Stimulated activated CD8-positive, alpha-beta memory T cell treated with anti-CD3 and anti-CD28 coated beads, Interleukin-15, amount 100 ng/mL, for 1 hour (primary cell): ENCODE data around the gene NACAD.
"Not testable (repeated sequence)": the region's sequence is repeated elsewhere in the genome, so short reads cannot be mapped to it uniquely, and the experiment has no call there.

ENCODE experiments used
- DNase-seq: peaks from one replicate; pipeline ENCODE4 v3.0.0-alpha.2; 2020; ENCODE audit warnings: low read depth

Gene NACAD

DNA sequence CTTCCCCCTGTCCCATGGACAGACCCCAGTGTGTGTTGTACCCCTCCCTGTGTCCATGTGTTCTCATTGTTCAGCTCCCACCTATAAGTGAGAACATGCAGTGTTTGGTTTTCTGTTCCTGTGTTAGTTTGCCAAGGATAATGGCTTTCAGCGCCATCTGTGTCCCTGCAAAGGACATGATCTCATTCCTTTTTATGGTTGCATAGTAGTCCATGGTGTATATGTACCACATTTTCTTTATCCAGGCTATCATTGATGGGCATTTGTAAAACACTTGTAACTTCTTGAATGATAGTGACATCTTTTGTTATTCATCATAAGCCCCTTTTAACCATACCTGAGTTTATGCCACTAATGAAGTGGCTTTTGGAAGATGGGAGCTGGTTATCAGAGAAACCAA is 25.5 kb upstream of the NACAD start:
- not testable (repeated sequence) for DNase-seq

DNA sequence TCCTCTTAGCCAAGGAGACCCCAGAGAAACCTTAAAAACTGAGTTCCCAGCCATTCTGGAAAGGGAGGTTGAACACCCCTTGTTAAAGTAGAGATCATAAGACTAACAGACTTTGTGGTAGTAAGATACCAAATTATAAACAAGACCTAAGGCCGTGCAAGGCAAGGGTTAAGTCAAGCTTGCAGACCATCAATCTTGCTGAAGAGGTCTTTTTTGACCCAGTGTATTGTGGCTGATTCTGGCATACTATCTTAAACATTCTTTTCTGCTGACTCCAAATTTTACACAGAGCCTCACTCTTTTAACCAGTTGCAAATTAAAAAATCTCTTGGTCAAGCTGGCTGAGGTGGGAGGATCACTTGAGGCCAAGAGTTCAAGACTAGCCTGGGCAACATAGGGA is 23.9 kb upstream of the NACAD start:
- no peak for DNase-seq

DNA sequence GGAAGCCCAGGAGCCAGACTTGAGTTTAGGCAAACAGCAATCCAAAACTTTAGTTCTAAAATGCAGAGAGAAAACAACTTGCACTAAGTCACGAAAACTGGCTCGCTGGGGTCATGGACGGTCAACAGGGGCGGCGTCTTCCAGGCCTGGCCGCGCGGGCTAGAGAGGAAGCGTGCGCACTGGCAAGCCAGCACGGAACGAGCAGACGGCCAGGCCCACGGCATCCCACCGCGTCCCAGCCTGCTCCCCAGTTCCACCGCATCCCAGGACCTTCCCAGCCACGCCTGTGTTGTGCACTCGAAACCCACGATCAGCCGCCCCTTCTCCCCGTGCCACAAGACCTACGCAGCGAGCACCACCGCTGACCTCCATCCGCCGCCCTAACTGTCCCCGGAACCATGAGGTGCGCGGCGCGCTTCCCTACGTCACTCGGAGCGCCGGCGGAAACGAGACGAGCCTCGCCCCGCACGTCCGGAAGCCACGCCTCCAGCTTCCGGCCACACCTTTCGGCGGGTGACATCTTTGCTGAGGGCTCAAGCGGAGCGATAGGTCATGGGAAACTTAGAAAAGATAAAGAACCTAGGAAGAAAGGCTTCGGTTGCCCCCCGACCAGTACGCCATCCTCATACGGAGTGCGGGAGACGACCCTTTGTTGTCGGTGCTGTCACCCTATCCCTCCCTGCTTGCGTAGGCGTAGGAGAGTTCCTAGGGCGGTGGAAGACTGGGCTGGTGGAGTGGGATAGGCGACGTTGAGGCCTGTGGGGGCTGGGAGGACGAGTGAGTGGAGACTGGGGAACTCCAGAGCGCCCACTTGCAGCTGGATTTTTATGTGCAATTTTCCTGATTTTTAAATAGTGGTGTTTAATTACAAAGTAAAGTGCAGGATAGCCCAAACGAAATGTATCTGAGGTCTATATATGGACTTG is 22.8 kb upstream of the NACAD start, which contains the start of gene TBRG4:
Gene TBRG4, minus strand, starts transcription at position 400 of the 926 bp plus-strand sequence. CDS start 2,460 bp downstream, outside the sequence.
- DNase-seq, result peak; percentile 87

DNA sequence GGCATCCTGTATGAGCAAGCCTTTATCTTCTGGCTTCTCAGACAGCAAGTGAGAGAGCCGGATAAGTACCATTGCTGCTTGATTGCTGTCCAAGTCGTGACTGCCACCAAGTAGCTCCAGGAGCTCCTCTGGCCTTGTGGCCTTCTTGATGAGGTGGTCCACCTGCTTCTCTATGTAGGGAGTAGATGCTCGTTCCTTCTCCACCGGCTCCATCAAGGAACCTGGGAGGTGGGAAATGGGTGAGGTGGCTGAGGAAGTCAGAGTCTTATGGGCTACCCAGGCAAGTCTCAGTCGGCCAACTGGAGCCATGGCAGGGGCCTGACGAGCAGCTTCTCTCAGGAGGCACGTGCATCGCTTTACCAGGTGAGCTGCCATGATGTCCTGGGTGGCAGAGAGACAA is 20.1 kb upstream of the NACAD start:
- DNase-seq, result no peak

DNA sequence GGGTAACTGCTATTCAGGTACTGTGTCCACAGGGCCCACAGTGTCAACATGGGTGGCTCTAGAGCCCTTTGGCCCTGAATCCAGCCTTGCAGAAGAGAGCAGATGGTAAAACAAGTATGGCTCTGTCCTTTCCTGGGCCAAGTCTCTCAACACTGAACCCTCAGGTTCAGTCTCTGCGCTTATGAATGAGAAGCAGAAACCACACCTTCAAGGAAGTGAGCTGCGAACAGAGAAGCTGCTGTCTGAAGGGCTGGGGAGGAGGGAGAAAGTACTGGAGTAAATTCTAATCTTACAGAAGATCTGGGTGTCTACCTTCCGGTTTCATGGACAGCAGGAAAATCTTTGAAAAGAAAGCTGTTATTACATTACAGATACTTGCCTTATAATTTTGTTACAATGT is 18.6 kb upstream of the NACAD start:
- DNase-seq, result no peak

DNA sequence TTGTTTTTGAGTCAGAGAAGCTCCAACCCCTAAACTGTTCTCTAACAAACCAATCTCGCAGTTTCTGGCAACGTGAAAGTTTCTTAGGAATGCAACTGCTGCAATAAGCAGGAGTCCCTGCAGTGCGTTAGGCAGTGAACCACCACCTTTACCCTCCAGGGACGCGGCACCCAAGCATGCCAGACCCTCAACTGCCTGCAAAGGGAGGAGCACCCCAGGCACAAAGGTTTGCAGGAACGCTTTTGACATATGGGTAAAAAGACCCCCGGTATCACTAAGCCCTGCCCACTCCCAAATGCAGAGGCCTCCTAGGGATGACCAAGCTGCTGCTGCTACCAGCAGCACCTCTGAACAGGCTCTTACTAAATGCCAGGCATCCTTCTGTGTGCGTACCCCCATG is 18.1 kb upstream of the NACAD start:
- DNase-seq, result no peak

DNA sequence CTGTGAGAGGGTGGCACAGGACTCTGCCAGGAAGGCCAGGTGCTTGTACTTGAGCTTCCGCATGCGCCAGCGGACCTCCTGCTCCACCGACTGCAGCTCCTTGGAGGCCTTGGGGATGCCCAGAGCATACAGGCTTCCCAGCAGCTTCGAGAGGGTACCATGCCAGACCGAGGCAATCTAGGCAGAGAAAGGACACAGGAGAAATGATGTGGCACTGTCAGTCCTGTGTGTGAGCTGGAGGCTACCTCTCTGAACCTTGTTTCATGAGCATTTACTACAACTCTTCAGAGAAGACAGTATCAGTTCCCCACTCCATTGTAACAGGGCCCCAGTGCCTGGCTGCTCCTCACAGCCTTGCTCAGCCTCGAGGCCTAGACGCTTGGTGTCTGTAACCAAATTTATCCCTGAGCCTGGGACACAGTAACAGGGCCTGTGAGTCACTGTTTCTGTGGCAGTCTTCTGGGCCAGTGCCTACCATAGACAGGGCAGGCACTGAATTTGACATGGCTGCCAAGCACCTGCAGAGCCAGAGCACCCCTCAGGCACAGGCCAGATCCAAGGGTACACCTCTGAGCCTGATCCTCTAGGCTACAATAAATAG is 16.9 kb upstream of the NACAD start:
- no peak for DNase-seq

DNA sequence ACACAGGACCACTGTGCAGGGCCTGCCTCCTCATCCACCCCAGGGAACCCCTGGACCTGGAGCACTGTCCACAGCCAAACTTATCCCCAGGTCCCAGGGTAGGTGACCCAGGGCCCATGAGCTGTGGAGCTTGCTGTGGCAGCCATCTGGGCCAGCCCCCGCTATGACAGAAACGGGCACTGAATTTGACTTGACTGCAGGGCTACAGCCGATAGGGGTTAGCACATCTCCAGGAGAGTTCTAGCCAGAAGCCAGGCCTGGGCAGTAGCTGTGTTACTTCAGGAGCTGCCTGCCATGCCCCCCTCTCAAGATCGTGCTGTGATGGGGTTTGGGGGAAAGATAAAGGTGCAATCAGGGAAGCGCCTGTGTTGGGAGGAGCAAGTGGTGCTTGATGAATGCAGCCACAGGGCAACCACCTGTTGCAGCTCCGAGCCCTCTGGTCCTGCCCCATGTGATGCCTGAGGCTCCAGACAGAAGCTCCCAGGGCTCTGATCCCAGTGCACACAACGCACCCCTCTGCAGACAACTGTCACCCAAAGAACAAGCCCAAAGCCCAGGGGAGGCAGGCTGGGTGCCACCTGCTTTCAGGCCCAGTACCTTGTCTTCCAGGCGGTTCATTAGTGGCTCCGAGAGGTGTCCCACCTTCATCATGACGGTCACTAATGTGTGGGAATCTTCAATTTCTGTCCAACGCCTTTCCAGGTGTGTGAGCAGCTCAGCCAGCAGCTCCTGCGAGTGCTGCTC is 16.2 kb upstream of the NACAD start:
- DNase-seq, result no peak

DNA sequence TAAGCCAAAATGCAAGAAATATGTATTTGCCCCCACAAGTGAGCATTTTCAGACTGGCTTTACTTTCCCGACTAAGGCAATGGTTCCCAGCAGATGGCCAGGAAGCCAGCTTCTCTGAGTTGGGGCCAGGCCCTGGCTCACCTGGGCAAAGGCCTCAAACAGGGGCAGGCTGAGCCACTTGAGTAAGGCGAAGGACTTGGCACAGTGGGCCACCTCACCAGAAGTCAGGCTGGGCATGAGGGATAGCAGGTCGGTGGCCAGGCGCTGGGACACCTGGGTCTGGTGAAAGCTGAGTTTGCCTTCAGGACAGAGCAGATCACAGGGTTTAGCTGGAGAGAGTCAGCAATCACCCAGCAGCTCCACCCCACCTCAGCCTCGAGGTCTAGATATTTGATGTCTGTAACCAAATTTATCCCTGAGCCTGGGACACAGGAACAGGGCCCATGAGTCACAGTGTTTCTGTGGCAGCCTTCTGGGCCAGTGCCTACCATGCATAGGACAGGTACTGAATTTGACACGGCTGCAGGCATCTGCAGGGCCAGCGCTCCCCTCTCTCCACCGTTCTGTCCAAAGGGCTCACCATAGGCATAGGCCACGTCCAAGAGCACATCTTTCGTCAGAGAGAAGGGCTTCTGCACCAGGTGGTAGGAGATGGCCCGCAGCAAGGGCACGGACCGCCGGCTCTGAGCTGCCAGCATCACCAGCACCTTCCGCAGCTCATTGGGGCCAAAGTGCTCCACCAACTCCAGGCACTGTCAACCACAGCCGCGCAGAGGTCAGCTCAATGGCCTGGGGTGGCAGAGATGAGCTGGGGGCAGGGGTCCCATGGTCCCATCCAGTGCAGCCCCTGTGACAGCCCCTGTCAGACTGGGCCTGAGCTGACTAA is 15.4 kb upstream of the NACAD start:
- DNase-seq, result no peak

DNA sequence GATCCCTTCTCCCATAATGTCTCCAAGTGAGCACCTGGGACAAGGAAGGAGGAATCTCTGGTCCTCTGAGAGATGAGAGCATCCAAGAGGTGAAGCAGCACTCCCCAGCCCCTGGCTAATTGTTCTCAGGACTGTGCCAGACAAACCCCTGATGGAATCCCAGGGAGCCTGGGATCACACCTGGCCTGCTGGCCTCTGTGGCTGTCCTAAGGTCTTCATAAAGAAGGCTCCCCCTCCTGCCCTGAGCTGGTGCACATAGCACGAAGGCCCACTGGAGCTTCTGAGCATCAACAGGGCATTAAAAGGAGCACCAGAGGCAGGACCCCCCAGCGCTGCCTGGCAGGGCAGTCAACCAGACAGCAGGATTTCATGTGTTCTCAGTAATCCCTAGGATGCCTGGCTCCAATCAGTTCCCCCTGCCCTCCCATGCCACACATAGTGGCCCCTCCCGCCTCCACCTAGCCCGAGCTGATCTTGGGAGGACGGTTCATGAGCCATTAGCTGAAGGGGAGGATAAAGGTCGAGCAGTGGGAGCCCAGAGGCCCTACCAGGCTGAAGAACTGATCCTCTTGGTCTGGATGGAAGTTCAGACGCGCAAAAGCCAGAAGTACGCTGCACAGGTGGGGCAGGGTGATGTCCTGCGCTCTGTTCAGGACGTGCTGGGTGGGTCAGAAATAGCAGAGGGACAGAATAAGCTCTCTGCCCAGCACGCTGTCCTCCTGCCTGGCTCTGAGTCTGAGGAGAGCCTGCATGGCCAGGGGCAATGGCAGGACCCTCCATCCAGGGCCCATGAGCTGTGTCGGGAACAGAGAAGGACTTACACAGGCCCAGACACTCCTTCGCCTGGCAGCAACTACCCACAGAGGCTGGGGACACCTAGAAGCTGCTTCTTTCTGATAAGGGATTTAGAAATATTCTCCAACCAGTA is 14.3 kb upstream of the NACAD start:
- DNase-seq, result no peak

DNA sequence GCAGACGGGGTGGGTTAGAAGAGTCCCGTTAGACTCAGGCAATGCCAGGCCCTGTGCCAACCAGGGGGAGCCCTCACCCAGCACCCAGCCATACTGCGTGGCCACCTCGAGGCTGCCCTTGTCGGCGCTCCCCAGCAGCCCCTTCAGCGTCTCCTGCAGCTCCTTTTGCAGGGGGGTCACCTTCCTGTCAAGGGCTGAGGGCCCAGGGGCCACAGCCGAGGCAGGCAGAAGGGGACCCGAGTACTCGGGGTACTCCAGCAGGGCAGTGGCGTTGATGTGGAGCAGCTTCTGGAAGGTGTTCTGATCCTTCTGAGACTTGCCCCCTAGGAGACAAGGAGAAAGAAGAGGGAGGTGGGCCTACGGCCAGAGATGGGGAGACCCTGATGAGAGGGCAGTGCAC is 13.0 kb upstream of the NACAD start:
- no peak for DNase-seq

DNA sequence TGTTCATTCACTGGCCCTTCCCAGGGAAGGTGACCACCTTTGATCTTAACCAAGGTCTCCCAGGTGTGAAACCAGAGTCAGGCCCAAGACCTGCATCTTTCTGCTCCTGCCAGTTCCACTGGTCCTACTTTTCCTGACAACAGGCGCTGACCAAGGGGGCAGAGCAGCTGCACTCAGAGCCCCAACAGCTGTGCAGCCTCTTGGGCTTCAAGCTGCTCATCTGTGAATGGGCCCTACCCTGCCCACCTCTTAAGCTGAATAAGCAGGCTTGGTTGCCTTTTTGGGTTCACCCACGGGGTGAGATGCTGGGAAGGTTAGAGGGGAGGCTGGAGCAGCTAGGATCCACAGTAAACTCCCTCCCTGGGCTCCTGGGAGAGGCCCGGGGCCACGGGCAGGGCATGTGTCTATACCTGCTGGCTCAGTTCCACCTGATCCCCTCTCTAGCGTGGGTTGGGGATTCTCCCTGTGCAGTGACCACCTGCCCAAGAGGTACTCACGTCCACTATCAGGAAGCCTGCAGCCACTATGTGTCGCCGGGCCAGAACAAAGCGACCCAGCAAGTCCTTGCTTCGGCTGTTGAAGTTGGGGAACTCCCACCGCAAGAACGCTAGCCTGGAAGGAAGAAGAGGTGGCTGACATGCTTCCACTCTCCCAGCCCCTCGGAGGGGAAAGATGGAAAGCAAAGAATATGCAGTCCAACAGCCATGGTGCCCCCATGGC is 12.2 kb upstream of the NACAD start:
- no peak for DNase-seq

DNA sequence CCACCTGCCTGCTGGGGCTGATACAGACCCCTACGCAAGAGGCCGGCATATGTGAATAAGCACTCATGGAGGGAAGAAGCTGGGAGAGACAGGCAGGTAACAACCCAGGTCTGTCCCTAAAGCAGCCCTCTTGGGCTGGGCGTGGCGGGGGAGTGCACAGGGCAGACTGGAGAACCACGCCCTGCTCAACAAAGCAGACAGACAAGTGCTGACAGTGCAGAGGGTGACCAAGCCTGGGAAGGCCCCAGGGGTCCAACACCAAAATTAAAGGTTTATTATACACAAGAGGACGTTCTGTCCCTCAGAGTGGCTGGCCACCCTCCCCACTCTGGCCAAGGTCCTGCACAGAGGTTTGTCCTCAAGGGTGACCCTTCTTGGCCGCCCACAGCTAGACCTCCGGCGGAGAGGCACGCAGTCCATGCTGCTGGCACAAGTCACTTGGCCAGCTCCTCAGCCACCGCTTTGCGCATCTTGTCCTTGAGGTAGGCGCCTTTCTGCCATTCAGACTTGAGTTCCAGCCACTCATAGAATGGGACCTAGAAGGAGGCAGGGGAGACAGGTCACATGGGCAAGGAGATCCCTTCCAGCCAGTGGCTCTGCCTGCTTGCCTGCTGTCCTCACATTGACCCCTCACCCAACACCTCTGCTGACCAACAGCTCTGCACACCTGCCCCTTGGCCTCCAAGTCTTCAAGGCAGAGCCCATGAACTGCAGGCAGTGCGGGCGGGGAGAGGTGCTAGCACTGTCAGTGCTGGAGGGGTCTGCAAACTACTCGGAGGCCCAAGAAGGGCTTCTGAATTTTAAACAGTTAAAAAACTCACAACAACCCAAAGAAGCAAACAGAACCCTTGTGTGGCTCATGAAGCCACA is 11.4 kb upstream of the NACAD start:
- DNase-seq, result no peak

DNA sequence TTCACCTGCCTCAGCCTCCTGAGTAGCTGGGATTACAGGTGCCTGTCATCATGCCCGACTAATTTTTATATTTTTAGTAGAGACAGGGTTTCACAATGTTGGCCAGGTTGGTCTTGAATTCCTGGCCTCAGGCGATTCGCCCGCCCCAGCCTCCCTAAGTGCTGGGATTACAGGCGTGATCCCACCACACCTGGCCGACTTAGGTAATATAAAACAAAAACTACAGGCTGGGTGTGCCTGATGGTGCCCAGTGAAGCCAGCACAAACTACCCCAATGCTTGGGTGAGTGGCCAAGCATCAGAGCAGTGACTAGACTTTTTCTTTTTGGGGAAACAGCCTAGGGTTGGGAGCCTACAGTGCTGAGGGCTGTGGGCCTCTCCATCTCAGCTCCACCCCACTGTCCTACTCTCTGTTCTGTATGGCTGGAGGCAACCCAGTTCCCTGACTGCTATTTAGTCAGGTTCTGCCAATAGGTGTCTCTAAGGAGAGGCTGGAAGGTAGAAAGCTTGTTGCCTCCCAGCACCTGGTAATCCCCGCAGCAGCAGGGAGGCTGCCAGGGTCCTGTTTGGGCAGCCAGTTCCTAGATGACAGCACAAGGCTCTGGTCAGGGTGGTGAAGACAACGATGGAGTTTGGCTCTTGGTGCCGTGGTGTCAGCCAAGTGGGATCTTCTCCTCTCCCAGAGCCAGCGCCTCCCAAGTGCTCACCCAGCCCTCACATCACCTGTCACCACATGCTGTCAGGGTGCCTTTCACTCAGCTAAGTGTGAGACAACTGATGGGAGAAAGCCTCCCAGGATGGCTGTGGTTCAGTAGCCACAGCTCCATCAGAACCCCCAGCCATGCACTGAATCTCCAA is 10.4 kb upstream of the NACAD start:
- DNase-seq, result no peak

DNA sequence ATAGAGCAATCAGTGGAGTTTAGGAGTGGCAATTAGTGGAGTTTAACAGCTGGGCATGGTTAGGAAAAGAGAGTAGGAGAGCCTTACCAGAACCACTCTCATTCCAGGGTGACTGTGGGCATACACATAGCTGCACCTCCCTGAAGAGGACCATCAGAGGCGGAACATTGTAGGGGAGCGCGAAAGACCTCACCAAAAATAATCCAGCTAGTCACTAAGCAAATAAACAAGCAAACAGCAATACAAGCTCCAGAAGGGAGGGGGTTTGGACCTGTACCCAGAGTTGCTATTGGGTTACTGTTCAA is 4.1 kb upstream of the NACAD start:
- DNase-seq, result no peak

DNA sequence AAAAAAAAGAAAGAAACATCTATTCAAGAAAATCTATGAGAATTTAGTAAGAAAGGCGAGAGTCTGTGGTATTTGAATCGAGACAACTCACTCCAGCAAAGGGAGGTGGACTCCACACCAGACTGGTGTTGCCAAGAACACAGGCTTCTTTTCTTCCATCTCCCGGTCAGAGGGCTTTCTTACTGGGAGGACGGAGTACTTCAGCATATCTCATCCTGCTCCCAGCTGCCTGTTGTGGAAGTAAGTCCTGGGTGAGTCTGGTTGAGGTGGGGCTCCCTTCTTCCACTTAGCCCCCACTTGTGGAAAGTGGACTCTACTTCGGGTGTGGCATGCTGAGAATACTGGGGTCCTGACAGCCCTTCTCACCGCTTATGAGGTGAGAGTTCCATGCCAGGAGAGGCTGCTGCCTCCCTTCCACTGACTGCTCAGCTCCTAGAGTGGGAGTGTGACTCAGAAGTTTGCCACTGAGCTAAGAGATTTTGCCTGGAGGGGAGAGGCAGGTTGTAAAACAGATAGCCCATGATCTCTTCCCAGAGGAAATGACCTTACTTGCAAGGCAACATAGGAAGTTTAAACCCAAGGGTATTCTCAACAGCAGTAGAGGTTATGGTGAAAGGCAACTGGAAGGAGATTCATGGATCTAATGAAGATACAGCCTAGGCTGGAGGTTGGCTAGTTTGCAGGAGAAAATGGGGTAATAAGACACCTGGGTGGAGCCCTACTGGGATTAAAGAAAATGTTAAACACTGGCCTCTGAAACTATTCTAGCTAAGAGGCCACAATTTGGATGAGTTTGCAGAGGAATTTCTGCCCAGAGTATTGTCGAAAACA is 3.5 kb upstream of the NACAD start:
- no peak for DNase-seq

DNA sequence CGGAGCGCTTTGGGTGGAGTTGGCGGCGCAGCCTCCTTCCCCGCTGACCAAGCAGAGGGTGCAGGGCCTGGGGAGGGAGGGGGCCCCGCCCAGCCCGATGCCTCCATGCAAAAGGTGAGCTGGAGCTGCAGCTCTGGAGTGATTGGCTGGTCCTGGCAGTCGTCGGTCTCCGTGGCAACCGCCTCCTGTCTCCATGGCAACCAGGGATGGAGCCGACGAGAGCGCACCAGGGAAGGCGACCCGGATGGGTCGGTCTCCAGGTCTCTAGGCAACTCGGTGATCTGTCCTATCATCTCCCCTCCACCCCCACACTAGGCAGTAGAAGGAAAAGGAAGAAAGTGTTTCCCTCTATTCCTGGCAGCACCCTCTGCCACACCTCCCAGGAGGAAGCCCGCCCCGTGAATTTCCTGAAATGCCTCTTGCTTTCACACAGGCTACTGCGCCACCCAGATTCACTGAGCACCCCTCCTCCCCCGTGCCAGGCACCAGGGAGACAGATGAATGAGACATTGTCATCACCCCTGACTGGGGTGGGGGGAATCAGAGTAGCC is 647 bp upstream of the NACAD start:
- DNase-seq, result peak; percentile 32
